ENCODE results near the gene DNAAF9.

DNA sequence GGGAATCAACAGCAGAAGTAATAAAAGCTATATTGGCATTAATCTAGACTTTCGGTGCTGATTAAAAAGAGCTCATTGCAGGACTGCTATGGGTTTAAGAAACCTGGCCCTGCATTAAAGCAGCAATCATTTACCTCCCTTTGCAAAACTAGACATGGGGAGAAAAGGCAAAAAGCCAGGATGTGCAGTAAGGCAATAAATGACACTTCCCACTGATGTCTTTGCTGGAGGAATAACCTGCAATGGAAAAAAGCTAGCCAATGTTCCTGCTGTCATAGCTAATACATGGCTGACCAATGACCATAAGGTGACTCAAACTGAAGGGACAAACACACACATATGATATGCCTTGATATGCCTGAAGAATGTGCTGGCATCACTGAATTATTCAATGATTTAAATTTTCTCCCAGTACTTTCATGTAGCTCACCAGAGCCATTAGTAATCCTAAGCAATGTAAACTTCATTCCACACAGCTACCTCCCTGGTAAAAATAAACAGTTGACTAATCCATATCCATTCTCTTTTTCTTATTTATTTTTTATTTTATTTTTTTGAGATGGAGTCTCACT, 8.7 kb downstream of the DNAAF9 start:
- TF ChIP-seq POLR2A (IDR thresholded peaks at IDR 0.05; ENCODE audit: low read length), result no peak
- TF ChIP-seq, protein P1, sequence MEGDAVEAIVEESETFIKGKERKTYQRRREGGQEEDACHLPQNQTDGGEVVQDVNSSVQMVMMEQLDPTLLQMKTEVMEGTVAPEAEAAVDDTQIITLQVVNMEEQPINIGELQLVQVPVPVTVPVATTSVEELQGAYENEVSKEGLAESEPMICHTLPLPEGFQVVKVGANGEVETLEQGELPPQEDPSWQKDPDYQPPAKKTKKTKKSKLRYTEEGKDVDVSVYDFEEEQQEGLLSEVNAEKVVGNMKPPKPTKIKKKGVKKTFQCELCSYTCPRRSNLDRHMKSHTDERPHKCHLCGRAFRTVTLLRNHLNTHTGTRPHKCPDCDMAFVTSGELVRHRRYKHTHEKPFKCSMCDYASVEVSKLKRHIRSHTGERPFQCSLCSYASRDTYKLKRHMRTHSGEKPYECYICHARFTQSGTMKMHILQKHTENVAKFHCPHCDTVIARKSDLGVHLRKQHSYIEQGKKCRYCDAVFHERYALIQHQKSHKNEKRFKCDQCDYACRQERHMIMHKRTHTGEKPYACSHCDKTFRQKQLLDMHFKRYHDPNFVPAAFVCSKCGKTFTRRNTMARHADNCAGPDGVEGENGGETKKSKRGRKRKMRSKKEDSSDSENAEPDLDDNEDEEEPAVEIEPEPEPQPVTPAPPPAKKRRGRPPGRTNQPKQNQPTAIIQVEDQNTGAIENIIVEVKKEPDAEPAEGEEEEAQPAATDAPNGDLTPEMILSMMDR (IDR thresholded peaks at IDR 0.05), result no peak
- TF ChIP-seq POLR2AphosphoS2 (conservative IDR thresholded peaks at IDR 0.05; ENCODE audit: low read length), result no peak
- TF ChIP-seq HDAC2 (IDR thresholded peaks at IDR 0.05), result no peak
- no peak for TF ChIP-seq NR3C1 (IDR thresholded peaks at IDR 0.05)
- no peak for TF ChIP-seq KDM1A (IDR thresholded peaks at IDR 0.05; ENCODE audit: low read depth)
- no peak for TF ChIP-seq ESRRA (IDR thresholded peaks at IDR 0.05; ENCODE audit: borderline replicate concordance, low read length)
- TF ChIP-seq, protein P2, sequence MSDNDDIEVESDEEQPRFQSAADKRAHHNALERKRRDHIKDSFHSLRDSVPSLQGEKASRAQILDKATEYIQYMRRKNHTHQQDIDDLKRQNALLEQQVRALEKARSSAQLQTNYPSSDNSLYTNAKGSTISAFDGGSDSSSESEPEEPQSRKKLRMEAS (IDR thresholded peaks at IDR 0.05), result no peak
- TF ChIP-seq SMC3 (IDR thresholded peaks at IDR 0.05), result no peak
- no peak for TF ChIP-seq RFX5 (IDR thresholded peaks at IDR 0.05)
- TF ChIP-seq RNF2 (IDR thresholded peaks at IDR 0.05; ENCODE audit: borderline replicate concordance, low read depth), result no peak
- no peak for TF ChIP-seq CEBPB (IDR thresholded peaks at IDR 0.05)
- no peak for TF ChIP-seq MAZ (IDR thresholded peaks at IDR 0.05; ENCODE audit: borderline replicate concordance, low read depth, low read length)
- TF ChIP-seq MAFK (IDR thresholded peaks at IDR 0.05; ENCODE audit: partially characterized antibody), result no peak
